Subcutaneous adipose tissue (tissue), 4 donors: ENCODE results near the gene SLC13A2. TPM values are rescaled to one million over a fixed set of nuclear protein-coding genes. Genes with fewer than 3 reads are reported as not detected.

ENCODE experiments used
- CTCF ChIP-seq: fragments of 450-650 bp; IDR thresholded peaks from one replicate; pipeline ENCODE4 v1.5.1; 2016; ENCODE audit warnings: low read depth, mild to moderate bottlenecking, control low read depth, antibody characterized with exemption, moderate library complexity
- total RNA-seq, 4 donors: library from RNA; depleted of rRNA; stranded (reverse); fragments of >200 nt; gene quantifications; one replicate each; pipeline ENCODE4 v1.1.0, GENCODE V29; 2016

The SLC13A2 gene
- total RNA-seq, 4 donors from 2014 or later: not detected

DNA sequence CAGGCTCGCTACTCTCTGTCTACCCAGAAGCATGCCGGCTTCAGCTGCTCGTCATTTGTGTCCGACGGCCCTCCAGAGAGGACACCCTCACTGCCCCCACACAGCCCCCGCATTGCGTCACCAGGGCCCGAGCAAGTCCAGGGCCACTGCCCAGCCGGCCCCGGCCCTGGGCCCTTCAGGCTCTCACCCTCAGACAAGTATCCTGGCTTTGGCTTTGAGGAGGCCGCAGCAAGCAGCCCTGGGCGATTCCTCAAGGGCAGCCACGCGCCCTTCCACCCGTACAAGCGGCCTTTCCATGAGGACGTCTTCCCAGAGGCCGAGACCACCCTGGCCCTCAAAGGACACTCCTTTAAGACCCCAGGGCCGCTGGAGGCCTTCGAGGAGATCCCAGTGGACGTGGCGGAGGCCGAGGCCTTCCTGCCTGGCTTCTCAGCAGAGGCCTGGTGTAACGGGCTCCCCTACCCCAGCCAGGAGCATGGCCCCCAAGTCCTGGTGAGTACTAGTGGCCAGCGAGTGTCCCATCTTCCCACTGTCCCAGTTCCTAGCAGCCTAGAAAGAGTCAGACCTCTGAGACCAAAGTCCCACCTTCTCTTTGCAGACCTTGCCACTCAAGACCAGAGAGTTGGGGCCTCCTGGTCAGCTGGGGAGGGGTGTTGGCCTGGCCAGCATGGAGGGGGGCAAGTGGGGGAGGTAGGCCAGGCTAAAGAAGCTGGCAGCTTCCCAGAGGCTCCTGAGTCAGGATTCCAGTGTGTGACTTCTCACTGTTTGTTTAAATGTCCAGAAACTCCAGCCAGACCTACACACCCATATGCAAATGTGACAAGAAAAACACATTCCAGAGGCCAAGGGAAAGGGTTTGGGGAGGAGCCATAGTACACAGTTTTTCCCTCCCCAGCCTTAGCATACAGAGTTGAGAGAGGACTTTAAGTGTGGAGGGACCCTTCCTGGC, 51.3 kb downstream of the SLC13A2 start:
- TF ChIP-seq CTCF: no peak

GRCh38 chr17:28526381-28526780, 52.9 kb downstream of the SLC13A2 start:
- TF ChIP-seq CTCF: no peak

DNA sequence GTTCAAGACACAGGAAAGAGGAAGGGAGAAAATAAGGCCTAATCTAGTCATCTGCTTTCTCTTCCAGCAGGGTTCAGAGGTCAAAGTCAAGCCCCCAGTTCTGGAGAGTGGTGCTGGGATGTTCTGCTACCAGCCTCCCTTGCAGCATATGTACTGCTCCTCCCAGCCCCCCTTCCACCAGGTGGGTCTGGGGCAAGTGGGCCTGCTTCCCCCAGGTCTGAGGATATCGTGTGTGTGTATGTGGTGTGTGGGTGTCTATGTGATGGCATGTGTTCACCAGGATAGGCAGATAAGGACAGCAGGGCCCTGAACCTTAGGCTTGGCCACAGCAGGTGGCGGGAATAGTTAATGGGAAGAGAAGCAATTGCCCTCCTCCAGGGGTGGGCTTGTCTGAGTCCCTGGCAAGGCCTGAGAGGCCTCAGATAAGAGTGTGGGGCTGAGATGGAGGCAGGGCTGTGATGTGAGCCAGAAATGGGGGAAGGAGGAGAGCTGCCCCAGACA, 53.8 kb downstream of the SLC13A2 start:
- TF ChIP-seq CTCF: no peak

GRCh38 chr17:28527859-28528258, 54.4 kb downstream of the SLC13A2 start:
- no peak for TF ChIP-seq CTCF

DNA sequence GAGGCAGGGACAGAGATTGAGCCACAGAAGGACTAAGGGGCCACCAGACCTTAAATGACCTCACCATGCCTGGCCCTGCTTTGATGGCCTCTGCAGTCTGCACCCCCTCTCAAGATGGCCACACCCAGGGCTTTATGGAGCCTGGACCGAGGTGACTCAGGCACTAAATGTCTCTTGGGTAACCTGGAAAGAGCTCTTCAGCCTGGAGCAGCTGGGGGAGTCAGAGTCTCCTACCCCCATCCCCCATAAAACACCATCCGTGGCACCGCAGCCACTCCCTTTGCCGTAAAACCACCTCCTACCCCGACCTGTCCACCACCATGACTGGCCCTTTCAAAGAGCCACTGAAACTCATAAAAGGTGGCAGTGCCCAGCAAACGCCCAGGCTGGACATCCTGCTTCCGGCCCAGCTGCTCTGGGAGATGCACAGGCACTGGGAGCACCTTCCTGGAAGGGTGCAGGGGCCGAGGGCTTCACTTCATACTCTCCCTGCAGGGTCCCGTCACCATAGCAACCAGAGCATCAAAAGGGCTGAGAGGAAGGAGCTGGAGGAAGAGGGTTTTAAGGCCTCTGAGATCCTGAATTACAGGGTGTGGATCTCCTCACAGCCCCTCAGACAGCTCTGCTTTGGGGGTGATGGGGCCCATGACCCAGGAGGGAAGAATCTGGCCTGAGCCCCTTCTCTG, 55.0 kb downstream of the SLC13A2 start:
- TF ChIP-seq CTCF: no peak

DNA sequence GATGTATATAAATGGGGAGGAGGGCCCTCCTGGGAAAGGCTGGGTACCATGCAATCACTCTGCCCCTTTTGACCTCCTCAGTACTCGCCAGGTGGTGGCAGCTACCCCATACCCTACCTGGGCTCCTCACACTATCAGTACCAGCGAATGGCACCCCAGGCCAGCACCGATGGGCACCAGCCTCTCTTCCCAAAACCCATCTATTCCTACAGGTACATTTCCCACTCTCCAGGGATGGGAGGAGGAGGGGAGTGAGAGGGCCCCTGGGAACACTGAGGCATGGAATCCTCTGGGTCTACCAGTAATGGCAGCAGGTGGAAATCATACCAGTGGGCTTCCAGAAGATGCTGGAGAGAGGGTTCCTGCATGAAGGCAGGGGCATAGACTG, 55.6 kb downstream of the SLC13A2 start:
- TF ChIP-seq CTCF: no peak

DNA sequence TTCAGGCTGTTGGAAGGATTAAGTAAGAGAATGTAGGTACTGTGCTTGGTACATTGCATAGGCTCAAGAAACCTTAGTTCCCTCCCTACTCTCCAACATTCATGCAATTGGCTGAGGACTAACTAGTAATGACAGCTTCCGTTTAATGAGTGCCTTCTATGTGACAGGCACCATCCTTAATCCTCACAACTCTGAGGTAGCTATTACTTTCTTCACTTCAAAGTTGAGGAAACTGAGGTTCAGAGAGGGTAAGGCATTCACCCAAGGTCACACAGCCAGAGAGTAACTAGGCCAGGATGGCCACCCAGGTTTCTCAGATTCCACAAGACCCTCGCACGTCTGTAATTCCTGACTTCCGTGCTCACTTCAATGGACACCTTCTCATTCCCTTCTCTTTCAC, 56.8 kb downstream of the SLC13A2 start:
- no peak for TF ChIP-seq CTCF
